ENCODE data around the gene RCAN2.

Gene RCAN2

GRCh38 chr6:46244670-46245069 is 246.6 kb downstream of the RCAN2 start:
- H3K4me3 ChIP-seq: no peak overlapping the region
- no peak overlapping the region for H3K27ac ChIP-seq

DNA sequence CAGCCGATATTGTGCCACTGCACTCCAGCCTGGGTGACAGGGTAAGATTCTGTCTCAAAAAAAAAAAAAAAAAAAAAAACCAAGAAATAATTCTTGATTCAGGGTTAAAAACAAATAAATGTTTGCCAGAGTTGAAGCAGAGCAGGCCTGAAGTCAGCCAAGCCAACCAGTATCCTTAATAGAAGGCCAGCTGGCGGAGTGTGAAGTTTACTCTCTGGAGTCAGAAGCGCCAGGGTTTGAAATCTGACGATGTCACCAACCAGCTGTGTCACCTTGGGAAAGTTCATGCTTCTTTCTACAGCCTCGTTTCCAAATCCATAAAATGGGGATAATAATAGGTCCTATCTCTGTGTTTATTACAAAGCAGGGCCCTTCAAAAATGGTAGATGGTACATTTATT is 247.5 kb downstream of the RCAN2 start:
- Histone ChIP-seq H3K27ac (no peak overlapping the region), H3K4me3 (no peak overlapping the region)

- Histone ChIP-seq H3K27ac (no peak overlapping the region), H3K4me3 (no peak overlapping the region)
Observed at GRCh38 chr6:46242921-46243320, 248.3 kb downstream of the RCAN2 start.

- Histone ChIP-seq H3K4me3 (no peak overlapping the region), H3K27ac (no peak overlapping the region)
Observed at GRCh38 chr6:46240866-46241565, 250.2 kb downstream of the RCAN2 start.

GRCh38 chr6:46236752-46237151 is 254.5 kb downstream of the RCAN2 start:
- H3K27ac ChIP-seq: no peak overlapping the region
- H3K4me3 ChIP-seq: no peak overlapping the region

GRCh38 chr6:46235242-46235641 is 256.0 kb downstream of the RCAN2 start:
- H3K27ac ChIP-seq: no peak overlapping the region

GRCh38 chr6:46234700-46235099 is 256.5 kb downstream of the RCAN2 start:
- H3K4me3 ChIP-seq: no peak overlapping the region
- peak overlapping the region in 5 of 21 experiments; percentile 22 to 53 (median 26) for H3K27ac ChIP-seq

More at GRCh38 chr6:46235242-46235641, 256.0 kb downstream of the RCAN2 start:
- no peak overlapping the region for H3K4me3 ChIP-seq

GRCh38 chr6:46234156-46234556 is 257.1 kb downstream of the RCAN2 start:
- H3K4me3 ChIP-seq: no peak overlapping the region
- H3K27ac ChIP-seq: peak overlapping the region in 5 of 21 experiments; percentile 22 to 53 (median 26)

DNA sequence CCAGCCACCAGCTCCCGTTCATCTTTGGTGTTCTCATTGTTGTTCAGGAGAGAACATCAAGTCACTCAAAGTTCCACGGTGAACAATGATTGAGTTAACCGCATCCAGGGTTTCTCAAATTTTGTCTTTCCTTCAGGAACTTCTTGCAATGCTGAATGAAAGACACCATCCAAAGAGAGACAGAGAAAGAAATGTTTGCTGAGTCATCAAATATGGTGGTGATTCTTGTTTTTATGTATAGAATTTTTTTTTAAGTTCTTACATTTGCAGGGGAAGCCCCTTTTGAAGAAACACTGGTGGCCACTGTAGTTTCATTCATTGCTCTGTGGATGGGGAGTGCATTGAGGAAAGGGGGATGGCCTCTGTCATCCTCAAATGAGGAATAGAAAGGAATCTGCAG is 258.1 kb downstream of the RCAN2 start:
- H3K27ac ChIP-seq: no peak overlapping the region
- no peak overlapping the region for H3K4me3 ChIP-seq

- Histone ChIP-seq H3K27ac (no peak overlapping the region), H3K4me3 (no peak overlapping the region)
Observed at GRCh38 chr6:46222286-46222685, 269.0 kb downstream of the RCAN2 start.

GRCh38 chr6:46221222-46221793 is 269.9 kb downstream of the RCAN2 start:
- Histone ChIP-seq H3K27ac (no peak overlapping the region), H3K4me3 (no peak overlapping the region)

- Histone ChIP-seq H3K4me3 (no peak overlapping the region), H3K27ac (peak overlapping the region in 1 of 21 experiments; percentile 25)
Observed at GRCh38 chr6:46220352-46221221, 270.7 kb downstream of the RCAN2 start.

GRCh38 chr6:46219661-46220060 is 271.6 kb downstream of the RCAN2 start:
- no peak overlapping the region for H3K4me3 ChIP-seq
- H3K27ac ChIP-seq: no peak overlapping the region

DNA sequence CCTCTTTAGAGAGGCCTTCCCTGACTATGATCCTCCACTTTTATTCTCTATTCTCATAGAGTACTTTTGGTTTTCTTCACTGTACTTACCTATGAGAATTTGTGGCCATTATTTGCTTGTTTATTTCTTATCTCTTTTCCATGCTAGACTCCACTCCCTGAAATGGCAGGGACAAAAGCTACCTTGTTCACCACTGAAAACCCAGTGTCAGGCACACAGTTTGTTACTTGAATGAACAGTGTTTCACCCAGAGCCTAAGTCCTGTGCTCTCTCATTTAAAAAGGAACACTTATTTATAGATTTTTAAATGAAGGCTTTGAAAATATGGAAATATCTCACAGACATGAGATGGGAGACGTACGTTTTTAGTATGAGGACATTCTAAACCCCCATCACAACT is 272.8 kb downstream of the RCAN2 start:
- peak overlapping the region in 1 of 21 experiments; percentile 69 for H3K27ac ChIP-seq
- H3K4me3 ChIP-seq: no peak overlapping the region

GRCh38 chr6:46217671-46218131 is 273.5 kb downstream of the RCAN2 start:
- Histone ChIP-seq H3K4me3 (no peak overlapping the region), H3K27ac (peak overlapping the region in 1 of 21 experiments; percentile 69)

DNA sequence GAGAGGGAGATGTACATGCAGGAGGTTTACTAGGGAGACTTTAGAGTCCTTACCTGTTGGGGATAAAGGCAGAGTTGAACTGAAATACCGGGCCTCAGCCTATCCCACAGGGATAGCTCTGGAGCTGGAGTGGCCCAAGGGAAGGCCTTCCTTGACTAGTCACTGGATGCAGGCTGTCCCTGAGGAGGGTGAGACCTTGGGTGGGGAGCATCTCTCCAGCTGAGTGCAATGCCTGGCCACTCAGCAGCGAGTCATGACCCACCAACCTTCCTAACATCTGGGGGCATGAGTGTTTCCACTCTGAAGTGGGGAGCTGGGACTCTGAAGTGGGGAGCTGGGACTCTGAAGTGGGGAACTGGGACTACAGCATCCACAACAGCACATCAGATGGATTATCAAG is 274.4 kb downstream of the RCAN2 start:
- no peak overlapping the region for H3K4me3 ChIP-seq
- H3K27ac ChIP-seq: peak overlapping the region in 1 of 21 experiments; percentile 67

DNA sequence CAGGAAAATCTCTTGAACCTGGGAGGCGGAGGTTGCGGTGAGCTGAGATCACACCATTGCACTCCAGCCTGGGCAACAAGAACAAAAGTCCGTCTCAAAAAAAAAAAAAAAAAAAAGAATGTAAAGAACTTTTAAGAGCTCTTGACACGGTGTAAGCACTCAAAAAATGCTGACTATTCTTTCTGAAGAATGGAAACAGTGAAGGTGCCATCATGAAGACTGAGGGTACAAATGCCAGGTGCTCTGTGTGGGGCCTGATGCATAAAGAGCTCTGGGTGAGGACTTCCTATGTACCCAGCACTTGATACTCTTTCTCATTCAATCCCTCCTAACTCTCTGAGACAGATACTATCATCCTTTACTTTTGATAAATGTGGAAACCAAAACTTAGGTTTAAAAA is 275.5 kb downstream of the RCAN2 start:
- H3K27ac ChIP-seq: no peak overlapping the region

DNA sequence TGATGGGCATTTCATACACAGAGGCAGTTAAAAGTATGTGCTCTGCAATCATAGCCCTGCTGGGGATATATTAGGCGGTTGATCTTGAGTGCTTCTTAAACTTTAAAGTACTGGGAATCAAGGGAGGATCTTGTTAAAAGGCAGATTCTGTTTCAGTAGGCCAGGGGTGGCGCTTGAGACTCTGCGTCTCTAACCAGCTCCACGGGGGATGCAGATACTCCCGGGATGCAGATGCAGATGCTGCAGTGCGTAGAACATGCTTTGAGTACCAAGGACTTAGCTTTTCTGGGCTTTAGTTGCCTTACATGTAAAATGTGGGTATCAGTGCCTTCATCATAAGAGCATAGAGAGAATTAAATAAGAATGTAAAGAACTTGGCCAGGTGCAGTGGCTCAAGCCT is 276.0 kb downstream of the RCAN2 start:
- no peak overlapping the region for H3K4me3 ChIP-seq
- no peak overlapping the region for H3K27ac ChIP-seq

More for the DNA sequence above, 275.5 kb downstream of the RCAN2 start:
- no peak overlapping the region for H3K4me3 ChIP-seq

GRCh38 chr6:46211917-46212316 is 279.3 kb downstream of the RCAN2 start:
- H3K27ac ChIP-seq: no peak overlapping the region
- no peak overlapping the region for H3K4me3 ChIP-seq

GRCh38 chr6:46210294-46210693 is 281.0 kb downstream of the RCAN2 start:
- H3K4me3 ChIP-seq: no peak overlapping the region

GRCh38 chr6:46208303-46208702 is 282.9 kb downstream of the RCAN2 start:
- Histone ChIP-seq H3K4me3 (no peak overlapping the region), H3K27ac (no peak overlapping the region)

More at GRCh38 chr6:46210294-46210693, 281.0 kb downstream of the RCAN2 start:
- H3K27ac ChIP-seq: no peak overlapping the region
